ENCODE measurements around the gene TBPL1. TPM values are rescaled to one million over a fixed set of nuclear protein-coding genes. Genes with fewer than 3 reads are reported as not detected.

The TBPL1 gene
- total and polyA plus RNA-seq, 7 experiments from 2014 or later: 21.0 to 51.2 (median 31.2) TPM

DNA sequence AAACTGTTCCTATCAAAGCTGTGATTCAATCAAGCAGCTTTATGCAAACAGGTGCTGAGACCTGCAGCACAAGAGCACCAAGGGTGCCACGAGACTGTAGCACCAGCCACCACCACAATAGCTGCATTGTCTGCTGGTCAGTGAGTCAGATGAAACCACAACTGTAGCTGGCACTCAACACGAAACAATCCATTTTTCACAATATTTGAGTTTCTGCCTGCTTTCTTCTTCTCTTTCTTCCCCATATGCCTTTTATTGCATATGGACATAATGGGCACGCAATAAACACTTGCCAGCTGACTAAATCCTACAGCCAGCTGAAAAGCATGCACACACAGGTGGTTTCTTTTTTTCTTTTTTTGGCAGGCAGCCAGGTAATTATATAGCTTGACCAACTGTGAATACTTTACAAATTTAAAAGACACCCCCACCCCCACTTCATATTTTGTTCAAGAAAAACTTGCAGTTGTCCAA is 82.8 kb downstream of the TBPL1 start:
- Histone ChIP-seq H3K36me3 (ENCODE audit: control insufficient read depth in 2 of 3, insufficient read depth in 3 of 3, low read length in 3 of 3) (no peaks in the 10 kb centered on the region), H3K27me3 (ENCODE audit: control insufficient read depth in 2 of 2, insufficient read depth in 2 of 2, low read length in 2 of 2) (no peaks in the 10 kb centered on the region), H3K4me3 (ENCODE audit: low read length) (no peak overlapping the region), H3K4me1 (ENCODE audit: control insufficient read depth in 2 of 2, insufficient read depth in 2 of 2, low read length in 2 of 2) (no peaks in the 10 kb centered on the region), H3K9me3 (ENCODE audit: control insufficient read depth in 2 of 3, low read length in 3 of 3) (no peaks in the 10 kb centered on the region), H3K27ac (ENCODE audit: low read depth, low read length) (no peak overlapping the region)
- DNase-seq (no peak), ATAC-seq (peak; percentile 20)
- intact Hi-C loops (cut with micrococcal nuclease): no loop called here
- Mint-ChIP-seq H3K9me3 (no peaks in the 10 kb centered on the region), H3K36me3 (no peaks in the 10 kb centered on the region), H3K4me3 (no peak overlapping the region), H3K4me1 (peaks cover 0 to 17% (median 8%) of the 10 kb centered on the region in 7 donors), H3K27ac (no peak overlapping the region), H3K27me3 (peaks cover 0 to 2% (median 0%) of the 10 kb centered on the region in 5 donors)
- POLR2A ChIA-PET: no interaction called here
- CTCF ChIA-PET: no interaction called here

DNA sequence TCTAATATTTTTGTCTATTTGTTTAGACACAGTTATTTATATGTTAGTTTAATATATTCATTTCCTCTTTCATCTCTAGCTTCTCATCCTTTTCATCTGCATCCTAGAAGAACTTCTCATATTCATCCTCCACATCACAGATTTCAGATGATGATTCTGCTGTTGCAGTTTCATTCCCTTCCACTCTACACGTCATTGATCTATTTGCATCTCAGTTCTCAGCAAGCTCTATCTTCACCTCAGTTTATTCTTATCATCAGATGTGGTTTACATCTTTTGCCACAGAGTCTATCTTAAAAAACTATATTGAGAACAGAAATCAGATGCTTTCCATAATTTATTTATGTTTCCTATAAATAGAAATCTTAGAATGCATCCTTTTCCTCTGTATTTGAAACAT is 86.1 kb downstream of the TBPL1 start:
- no peak for ATAC-seq

More for the DNA sequence above, 86.1 kb downstream of the TBPL1 start:
- CTCF ChIA-PET: interaction anchor here (0.7 kb wide), 1 partner anchor 32 kb away, joined by 3 read pairs; no protein-coding TSS in a partner anchor
- peaks cover 0 to 8% (median 0%) of the 10 kb centered on the region in 5 donors for H3K36me3 Mint-ChIP-seq
- intact Hi-C loops (cut with micrococcal nuclease): no loop called here
- H3K27me3 Mint-ChIP-seq: peaks cover 4 to 14% (median 12%) of the 10 kb centered on the region in 5 donors
- Histone ChIP-seq H3K9me3 (ENCODE audit: control insufficient read depth in 2 of 3, low read length in 3 of 3) (no peaks in the 10 kb centered on the region), H3K4me1 (ENCODE audit: control insufficient read depth in 2 of 2, insufficient read depth in 2 of 2, low read length in 2 of 2) (no peaks in the 10 kb centered on the region), H3K4me3 (ENCODE audit: low read length) (no peak overlapping the region), H3K27ac (ENCODE audit: low read depth, low read length) (no peak overlapping the region), H3K36me3 (ENCODE audit: control insufficient read depth in 2 of 3, insufficient read depth in 3 of 3, low read length in 3 of 3) (no peaks in the 10 kb centered on the region), H3K27me3 (ENCODE audit: control insufficient read depth in 2 of 2, insufficient read depth in 2 of 2, low read length in 2 of 2) (no peaks in the 10 kb centered on the region)
- H3K4me1 Mint-ChIP-seq: peaks cover 0 to 15% (median 8%) of the 10 kb centered on the region in 7 donors
- H3K4me3 Mint-ChIP-seq: no peak overlapping the region
- no peak overlapping the region for H3K27ac Mint-ChIP-seq
- H3K9me3 Mint-ChIP-seq: peaks cover 0 to 13% (median 4%) of the 10 kb centered on the region in 11 donors
- DNase-seq: no peak
- POLR2A ChIA-PET: no interaction called here

Other genes with a start within 250 kb of the TBPL1 start
- gene TCF21, start 64.1 kb upstream of the TBPL1 start, total RNA-seq: not detected
- gene TCF21, start 64.1 kb upstream of the TBPL1 start, polyA plus RNA-seq: not detected
- under 1 TPM in 2 of 5 experiments, not detected in 3; 0.07 to 0.11 TPM for gene SLC2A12, start 99.4 kb downstream of the TBPL1 start, total RNA-seq
- gene SLC2A12, start 99.4 kb downstream of the TBPL1 start, polyA plus RNA-seq: under 1 TPM in 1 of 2 donors, not detected in 1; 0.09 TPM